Esophagus squamous epithelium (tissue), 4 donors: Measurements from ENCODE around the gene GABRB1.

Source experiments
- CTCF ChIP-seq, 6 experiments: fragments of 450-650 bp in 4 of 6; fragments of 200-600 bp in 2 of 6; sonication (generic) in 2 of 6; IDR thresholded peaks; one replicate each; pipeline ENCODE4 v1.5.1; 2016 to 2019; ENCODE audit warnings: antibody characterized with exemption in 6 of 6, mild to moderate bottlenecking in 4 of 6, moderate library complexity in 4 of 6
- POLR2A ChIP-seq, 4 donors: fragments of 450-650 bp; IDR thresholded peaks; one replicate each; pipeline ENCODE4 v1.6.1; 2017; ENCODE audit warnings: antibody characterized with exemption in 4 of 4, mild to moderate bottlenecking in 4 of 4, moderate library complexity in 3 of 4

- TF ChIP-seq CTCF (IDR thresholded peaks at IDR 0.05), result no peak
- no peak for TF ChIP-seq POLR2A (IDR thresholded peaks at IDR 0.05)
These were observed 124.6 kb downstream of the GABRB1 start for GRCh38 chr4:47155919-47156318.
